GM10248 (cell line): ENCODE data around the gene PRMT9.

Source experiments
- CTCF ChIA-PET: fragments of 300-600 bp; sonication (Branson Sonifier 250); formaldehyde crosslinking; extraction: SDS; loops from one replicate; lab custom pipeline; 2021; ENCODE audit warnings: antibody characterized with exemption; lab: Yijun Ruan, JAX
- POLR2A ChIA-PET: fragments of 350-650 bp; sonication (Branson Sonifier 250); formaldehyde crosslinking; extraction: SDS; loops from one replicate; lab custom pipeline; 2020; ENCODE audit warnings: antibody characterized with exemption; lab: Yijun Ruan, JAX
- DNase-seq: peaks from one replicate; pipeline ENCODE4 v3.0.0; 2012; ENCODE audit errors: extremely low spot score
- TF ChIP-seq, protein P1 (sequence below): IDR thresholded peaks from 2 replicates; pipeline ENCODE4 v1.5.1; 2012; ENCODE audit warnings: mild to moderate bottlenecking, low read depth; ENCODE audit errors: extremely low read depth, missing control alignments, control extremely low read depth

PRMT9 gene

DNA sequence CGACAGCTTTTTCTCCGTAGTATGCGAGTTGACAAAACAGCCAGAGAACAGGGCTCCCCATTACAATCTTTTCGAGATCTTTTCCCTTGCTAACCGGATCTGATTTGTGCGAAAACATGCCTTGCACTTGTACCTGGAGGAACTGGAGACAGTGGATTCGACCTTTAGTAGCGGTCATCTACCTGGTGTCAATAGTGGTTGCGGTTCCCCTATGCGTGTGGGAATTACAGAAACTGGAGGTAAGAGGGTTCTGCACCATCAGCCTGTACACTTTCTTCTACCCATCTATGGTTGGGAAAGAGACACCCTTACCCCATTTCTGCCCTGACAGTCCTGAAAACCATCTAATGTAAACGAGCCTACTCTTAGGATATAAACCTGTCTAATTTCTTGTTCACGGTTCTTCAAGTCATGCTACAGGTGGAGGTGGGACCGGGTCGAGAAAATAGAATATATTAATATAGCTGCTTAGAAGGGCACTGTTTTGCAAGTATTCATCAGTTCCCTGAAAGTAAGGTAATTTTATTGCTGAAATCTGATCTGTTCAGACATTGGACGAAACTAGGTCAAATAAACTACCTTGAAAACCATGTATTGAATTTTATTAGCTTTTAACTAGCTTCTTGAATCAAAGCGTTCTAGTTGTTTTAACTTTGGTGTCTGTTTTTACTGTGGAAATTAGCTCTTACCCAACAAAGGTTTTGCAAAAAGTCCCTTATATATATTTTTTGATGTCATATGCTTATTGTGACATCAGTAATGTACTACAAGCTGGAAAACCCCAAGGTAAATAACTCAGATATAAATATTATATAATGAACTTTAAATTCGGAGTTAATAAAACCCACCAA, 65.9 kb downstream of the PRMT9 start:
- TF ChIP-seq, protein P1, sequence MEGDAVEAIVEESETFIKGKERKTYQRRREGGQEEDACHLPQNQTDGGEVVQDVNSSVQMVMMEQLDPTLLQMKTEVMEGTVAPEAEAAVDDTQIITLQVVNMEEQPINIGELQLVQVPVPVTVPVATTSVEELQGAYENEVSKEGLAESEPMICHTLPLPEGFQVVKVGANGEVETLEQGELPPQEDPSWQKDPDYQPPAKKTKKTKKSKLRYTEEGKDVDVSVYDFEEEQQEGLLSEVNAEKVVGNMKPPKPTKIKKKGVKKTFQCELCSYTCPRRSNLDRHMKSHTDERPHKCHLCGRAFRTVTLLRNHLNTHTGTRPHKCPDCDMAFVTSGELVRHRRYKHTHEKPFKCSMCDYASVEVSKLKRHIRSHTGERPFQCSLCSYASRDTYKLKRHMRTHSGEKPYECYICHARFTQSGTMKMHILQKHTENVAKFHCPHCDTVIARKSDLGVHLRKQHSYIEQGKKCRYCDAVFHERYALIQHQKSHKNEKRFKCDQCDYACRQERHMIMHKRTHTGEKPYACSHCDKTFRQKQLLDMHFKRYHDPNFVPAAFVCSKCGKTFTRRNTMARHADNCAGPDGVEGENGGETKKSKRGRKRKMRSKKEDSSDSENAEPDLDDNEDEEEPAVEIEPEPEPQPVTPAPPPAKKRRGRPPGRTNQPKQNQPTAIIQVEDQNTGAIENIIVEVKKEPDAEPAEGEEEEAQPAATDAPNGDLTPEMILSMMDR = no peak
- CTCF ChIA-PET = interaction anchor here (0.8 to 5.5 kb wide), 11 partner anchors 9 to 248 kb away, joined by 3 to 47 read pairs (median 5); no protein-coding TSS in a partner anchor
- DNase-seq = peak; percentile 13
- POLR2A ChIA-PET = interaction anchor here (0.6 to 1.2 kb wide), 4 partner anchors 13 to 66 kb away, joined by 3 to 4 read pairs (median 3); partner anchors contain the start of gene PRMT9

DNA sequence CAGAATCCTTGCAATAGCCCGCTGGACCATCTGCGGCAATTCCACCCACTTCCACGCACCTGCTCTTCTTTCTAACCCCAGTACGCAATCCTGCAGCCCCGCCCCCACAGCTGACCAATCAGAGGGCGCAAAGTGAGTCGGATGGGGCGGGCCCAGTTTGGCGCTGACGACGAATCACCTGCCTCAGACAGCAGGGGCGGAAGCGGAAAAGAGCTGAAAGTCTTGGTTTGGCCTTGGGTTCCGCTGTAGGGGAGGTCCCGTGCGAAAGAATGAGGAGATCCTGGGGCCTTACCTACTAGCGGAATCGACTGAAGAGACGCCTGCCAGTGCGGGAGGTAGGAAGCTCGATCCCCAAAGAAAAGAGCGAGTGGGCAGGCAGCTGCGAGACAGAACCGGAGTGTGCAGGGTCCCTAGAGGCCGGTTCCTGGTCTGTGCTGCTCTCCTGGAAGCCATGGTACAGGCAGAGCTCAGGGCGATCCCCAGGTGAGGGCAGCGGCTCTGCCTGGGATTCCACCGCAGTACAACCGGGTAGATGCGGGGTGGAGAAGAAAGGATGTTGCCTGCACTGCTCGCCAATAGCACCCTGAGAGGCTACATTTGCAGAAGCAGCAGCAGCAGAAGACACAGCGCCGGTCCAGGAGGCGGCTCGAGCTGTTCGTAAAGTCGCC, 66.7 kb downstream of the PRMT9 start, which contains the start of gene TMEM184C:
Gene TMEM184C, plus strand, starts transcription at position 225 of the 668 bp plus-strand sequence. CDS start 560 bp downstream, outside the sequence.
- DNase-seq = peak; percentile 93
- TF ChIP-seq, protein P1 = no peak
- ChIA-PET POLR2A (interaction anchor here (0.6 to 1.2 kb wide), 4 partner anchors 12 to 67 kb away, joined by 3 to 4 read pairs (median 3); partner anchors contain the start of gene PRMT9), CTCF (interaction anchor here (0.8 to 5.5 kb wide), 16 partner anchors 9 to 456 kb away, joined by 3 to 47 read pairs (median 4); no protein-coding TSS in a partner anchor)

DNA sequence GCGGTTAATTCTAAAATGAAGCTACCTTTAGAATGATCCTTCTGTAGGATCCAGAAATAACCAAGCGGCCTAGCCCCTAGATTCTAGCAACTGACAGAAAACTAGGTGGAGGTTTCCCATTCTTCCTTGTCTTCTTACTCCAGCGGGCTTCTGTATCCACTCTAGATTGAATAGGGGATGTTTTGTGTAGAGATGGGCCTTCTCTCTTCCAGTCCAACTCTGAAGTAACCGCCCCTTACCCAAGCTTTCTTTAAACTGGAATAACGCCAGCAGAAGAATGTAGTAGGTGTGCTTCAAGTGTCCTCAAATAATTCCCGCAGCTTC, 67.2 kb downstream of the PRMT9 start:
- DNase-seq = no peak
- TF ChIP-seq, protein P1 = no peak
- ChIA-PET CTCF (interaction anchor here (0.8 to 5.5 kb wide), 16 partner anchors 8 to 456 kb away, joined by 3 to 47 read pairs (median 4); no protein-coding TSS in a partner anchor), POLR2A (interaction anchor here (1.2 kb wide), 2 partner anchors 13 to 67 kb away, joined by 3 to 4 read pairs; partner anchors contain the start of gene PRMT9)

DNA sequence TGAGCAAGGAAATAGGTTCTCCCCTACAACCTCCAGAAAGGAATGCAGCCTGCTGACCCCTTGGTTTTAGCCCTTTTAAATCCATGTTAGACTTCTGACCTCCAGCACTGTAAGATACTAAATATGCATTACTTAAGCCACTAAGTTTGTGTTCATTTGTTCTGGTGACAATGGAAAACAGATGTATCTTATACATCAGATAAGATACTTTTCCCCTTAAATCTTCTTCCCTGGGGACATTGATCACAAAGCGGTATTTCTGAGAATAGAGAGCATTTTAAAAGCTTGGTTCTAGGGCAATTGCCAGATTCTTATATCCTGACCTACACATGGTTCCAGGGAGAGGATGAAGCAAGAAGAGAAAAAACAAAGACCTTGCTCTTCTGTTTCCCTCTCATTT, 73.3 kb downstream of the PRMT9 start:
- CTCF ChIA-PET = interaction anchor here (1.6 kb wide), 1 partner anchor 256 kb away, joined by 5 read pairs; no protein-coding TSS in a partner anchor

DNA sequence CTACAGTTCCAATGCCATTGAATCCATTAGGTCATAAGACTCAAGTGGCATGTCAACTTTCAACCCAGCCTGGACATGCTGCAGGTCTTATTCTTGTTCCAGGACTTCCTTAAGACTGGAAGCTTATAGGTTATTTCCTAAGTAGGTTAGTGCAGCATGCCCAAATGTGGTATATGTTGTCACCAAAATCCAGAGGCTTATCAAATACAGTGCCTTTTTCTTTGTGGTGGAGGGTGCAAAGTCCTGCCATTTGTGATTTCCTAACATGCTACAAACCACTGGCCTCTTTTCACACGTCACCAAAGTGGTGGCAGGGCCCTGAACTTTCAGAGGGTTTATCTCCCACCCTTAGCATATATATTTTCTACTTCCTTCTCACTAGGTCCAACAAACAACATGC, 76.5 kb downstream of the PRMT9 start:
- POLR2A ChIA-PET = no interaction called here
- DNase-seq = no peak
- TF ChIP-seq, protein P1 = no peak
- CTCF ChIA-PET = no interaction called here

More for the DNA sequence above, 73.3 kb downstream of the PRMT9 start:
- TF ChIP-seq, protein P1 = no peak
- no peak for DNase-seq
- POLR2A ChIA-PET = no interaction called here

DNA sequence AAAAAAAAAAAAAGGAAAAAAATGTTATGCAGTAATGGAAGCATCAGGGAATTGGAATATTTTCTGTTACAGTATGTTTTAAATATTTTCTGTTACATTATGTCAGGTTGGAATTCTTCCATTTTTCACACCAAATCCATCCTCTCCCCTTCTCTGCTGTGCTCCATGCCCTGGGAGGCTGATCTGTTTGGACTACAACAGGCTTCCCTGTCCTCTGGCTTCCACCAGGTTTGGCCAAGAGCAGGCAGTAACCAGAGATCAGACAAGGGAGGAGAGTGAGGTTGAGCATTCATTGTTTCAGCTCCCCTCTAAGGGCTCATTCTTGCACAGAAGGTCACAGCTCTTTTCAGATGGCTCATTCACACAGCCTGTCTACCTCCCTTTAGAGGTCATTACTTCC, 78.5 kb downstream of the PRMT9 start:
- POLR2A ChIA-PET = interaction anchor here (0.7 kb wide), 1 partner anchor 12 kb away, joined by 3 read pairs; no protein-coding TSS in a partner anchor
- TF ChIP-seq, protein P1 = no peak
- DNase-seq = no peak
- CTCF ChIA-PET = interaction anchor here (0.7 to 3.4 kb wide), 3 partner anchors 17 to 262 kb away, joined by 3 to 12 read pairs (median 4); no protein-coding TSS in a partner anchor
